Measurements from ENCODE around the gene BOD1.

Gene BOD1

GRCh38 chr5:173640156-173640804 is 23.8 kb upstream of the BOD1 start:
- no peak for DNase-seq

- no peak for DNase-seq
Measured at GRCh38 chr5:173638126-173639040, 21.9 kb upstream of the BOD1 start.

- DNase-seq, result no peak
Measured at GRCh38 chr5:173637340-173637739, 20.9 kb upstream of the BOD1 start.

GRCh38 chr5:173634465-173634983 is 18.1 kb upstream of the BOD1 start:
- no peak for DNase-seq

- no peak for DNase-seq
Measured at GRCh38 chr5:173633304-173633703, 16.9 kb upstream of the BOD1 start.

GRCh38 chr5:173631478-173631877 is 15.0 kb upstream of the BOD1 start:
- DNase-seq, result no peak

- no peak for DNase-seq
Measured at GRCh38 chr5:173630724-173631365, 14.4 kb upstream of the BOD1 start.

GRCh38 chr5:173629628-173630027 is 13.2 kb upstream of the BOD1 start:
- DNase-seq, result no peak

GRCh38 chr5:173628501-173628900 is 12.1 kb upstream of the BOD1 start:
- DNase-seq, result no peak

- no peak for DNase-seq
Measured at GRCh38 chr5:173627860-173628392, 11.5 kb upstream of the BOD1 start.

GRCh38 chr5:173627271-173627670 is 10.8 kb upstream of the BOD1 start:
- DNase-seq, result no peak

- DNase-seq, result no peak
Measured at GRCh38 chr5:173626505-173626820, 10.0 kb upstream of the BOD1 start.

- DNase-seq, result no peak
Measured at GRCh38 chr5:173625673-173626504, 9.4 kb upstream of the BOD1 start.

GRCh38 chr5:173625261-173625660 is 8.8 kb upstream of the BOD1 start:
- no peak for DNase-seq

GRCh38 chr5:173624282-173624681 is 7.8 kb upstream of the BOD1 start:
- DNase-seq, result no peak

- DNase-seq, result no peak
Measured at GRCh38 chr5:173623789-173624188, 7.3 kb upstream of the BOD1 start.

GRCh38 chr5:173623296-173623771 is 6.9 kb upstream of the BOD1 start:
- no peak for DNase-seq

- no peak for DNase-seq
Measured at GRCh38 chr5:173622183-173623047, 6.0 kb upstream of the BOD1 start.

- DNase-seq, result no peak
Measured at GRCh38 chr5:173620784-173621183, 4.3 kb upstream of the BOD1 start.

- DNase-seq, result no peak
Measured at GRCh38 chr5:173618927-173619519, 2.6 kb upstream of the BOD1 start.

All from stimulated activated naive CD4-positive, alpha-beta T cell treated with Interleukin-2 at 50 U/mL for 16 hours (primary cell).